ENCODE data around the gene FAIM2.

Gene FAIM2

GRCh38 chr12:49903700-49904423 lies at the start of gene FAIM2:
FAIM2 (minus strand) TSS chr12:49903900; CDS start chr12:49903792, 108 bp downstream.
- DNase-seq = peak; percentile 60

- no peak for DNase-seq
Measured at GRCh38 chr12:49953151-49953550, 49.5 kb upstream of the FAIM2 start.

GRCh38 chr12:49952391-49953055 lies 48.8 kb upstream of the FAIM2 start:
- no peak for DNase-seq

DNA sequence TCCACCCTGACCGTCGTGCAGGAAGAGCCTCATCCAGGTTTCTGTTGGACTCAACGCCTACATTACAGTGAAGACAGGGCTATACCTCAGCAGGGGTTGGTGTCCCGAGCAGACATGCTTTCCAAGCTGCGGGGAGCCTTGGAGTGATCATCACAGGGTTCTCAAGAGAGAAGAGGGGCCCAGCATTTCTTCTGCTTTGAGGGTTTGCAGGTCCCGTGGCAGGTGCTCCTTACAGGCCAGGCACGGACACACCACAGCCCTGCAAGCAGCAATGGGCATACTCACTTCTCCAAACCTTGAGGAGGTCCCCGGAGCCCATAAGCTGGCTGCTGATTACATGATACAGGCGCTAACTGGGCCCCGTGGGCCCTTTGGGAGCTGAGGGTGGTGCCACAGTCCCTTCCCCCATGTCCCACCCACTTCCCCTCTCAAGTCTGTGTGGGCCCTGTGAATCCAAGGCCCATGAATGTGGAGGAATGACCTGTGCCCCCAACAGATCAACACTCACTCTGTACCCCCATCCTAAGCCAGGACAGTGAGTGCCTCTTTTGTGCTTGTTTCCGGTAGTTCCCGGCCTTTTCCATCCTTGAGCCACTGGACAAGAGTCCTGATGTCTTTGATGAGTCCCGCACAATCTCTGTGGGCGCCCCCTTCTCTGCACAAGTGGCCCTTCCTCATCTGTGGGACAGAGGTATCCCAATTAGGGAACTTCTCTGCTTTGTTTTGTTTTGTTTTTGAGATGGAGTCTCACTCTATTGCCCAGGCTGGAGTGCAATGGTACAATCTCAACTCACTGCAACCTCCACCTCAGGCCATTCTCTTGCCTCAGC lies 47.9 kb upstream of the FAIM2 start:
- no peak for DNase-seq

DNA sequence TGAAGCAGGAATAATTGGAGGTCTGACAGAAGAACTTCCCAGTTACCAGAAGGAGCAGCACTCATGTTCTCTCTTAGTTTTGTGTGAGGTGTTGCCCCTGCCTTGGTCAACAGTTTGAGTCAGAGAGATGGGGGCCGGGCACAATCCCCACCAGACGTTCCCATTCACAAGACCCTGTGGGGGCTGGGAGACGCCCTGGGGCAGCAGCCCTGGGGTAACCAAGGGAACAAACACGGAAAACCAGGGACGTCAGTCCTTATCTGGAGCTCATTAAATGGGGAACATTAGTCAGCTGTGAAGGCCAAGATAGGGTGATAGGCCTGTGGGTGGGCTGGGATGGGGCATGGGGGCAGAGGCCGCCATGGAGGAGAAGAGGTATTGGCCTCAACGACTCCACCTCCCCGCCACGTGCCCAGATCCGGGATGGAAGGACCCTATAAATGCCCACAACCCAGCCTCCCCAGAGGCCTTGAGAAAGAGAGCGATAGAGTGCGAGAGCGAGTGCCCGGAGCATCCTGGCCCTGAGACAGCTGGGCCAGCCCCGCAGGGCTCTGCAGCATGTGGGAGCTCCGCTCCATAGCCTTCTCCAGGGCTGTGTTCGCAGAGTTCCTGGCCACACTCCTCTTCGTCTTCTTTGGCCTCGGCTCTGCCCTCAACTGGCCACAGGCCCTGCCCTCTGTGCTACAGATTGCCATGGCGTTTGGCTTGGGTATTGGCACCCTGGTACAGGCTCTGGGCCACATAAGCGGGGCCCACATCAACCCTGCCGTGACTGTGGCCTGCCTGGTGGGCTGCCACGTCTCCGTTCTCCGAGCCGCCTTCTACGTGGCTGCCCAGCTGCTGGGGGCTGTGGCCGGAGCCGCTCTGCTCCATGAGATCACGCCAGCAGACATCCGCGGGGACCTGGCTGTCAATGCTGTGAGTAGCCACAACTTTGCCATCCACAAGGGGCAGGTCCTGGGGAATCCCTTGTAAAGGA lies 46.9 kb upstream of the FAIM2 start, which contains the start of gene AQP2:
Gene AQP2, plus strand, starts transcription at position 465 of the 979 bp plus-strand sequence. Its CDS starts 94 bp downstream, at position 559.
- no peak for DNase-seq

DNA sequence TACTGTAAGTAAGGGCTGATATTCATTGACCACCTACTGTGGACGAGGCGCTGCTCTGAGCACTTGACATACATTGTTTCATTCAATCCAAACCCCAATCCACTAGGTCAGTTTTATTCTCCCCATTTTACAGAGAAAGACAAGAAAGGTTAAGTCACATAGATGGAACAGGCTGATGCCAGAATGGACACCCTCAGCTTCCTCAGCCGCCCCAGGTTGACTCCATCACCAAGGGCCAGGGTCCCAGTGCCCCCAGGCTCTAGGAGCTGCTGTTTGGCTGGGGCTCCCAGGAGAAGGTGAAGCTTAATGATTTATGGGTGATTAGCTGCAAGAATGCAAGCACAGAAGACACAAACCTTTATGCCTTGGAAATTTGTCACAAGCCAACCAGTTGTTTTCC lies 46.2 kb upstream of the FAIM2 start:
- DNase-seq = no peak

DNA sequence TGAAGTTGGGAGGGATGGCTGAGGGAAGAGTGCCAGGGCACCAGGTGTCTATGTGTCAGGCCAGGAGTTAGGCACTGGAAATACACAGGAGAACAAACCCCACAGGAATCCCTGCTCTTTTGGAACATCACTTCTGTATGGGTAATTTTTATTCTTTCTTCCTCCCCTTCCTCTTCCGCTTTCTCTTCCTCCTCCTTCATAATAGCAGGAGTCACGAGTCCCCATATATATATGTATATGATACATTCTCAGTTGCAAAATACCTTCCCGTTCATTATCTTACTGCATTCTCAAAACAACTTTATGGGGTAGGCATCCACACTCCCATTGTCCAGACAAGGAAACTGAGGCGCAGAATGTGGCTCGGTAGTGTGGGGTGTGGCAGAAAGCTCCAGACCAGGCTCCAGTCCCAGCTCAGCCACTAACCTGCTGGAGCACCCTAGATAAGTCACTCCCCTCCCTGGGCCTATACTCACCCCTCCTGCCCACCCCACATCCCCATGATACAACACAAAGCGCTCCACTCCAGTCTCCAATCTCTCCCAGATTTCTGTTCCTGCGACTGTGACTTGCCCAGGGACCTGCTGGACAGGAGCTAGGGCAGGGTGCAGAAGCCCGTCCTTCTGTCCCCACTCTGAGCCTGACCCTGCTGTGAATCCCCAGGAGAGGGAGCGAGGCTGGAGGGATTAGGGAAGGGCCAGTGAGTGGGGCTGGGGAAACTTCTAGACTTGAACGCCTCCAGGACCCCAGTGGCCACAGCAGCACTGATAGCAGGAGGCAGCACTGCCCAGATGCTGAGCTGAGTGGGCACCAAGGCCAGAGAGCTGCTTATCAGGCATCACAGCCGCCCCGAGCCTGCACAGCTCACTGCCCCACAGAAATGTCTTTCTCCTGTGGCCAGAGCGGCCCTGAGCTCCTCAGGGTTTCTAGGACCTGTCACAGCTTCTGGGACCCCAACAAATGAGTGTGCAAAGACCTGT lies 45.5 kb upstream of the FAIM2 start:
- DNase-seq = no peak

- no peak for DNase-seq
Measured at GRCh38 chr12:49947593-49948226, 44.0 kb upstream of the FAIM2 start.

DNA sequence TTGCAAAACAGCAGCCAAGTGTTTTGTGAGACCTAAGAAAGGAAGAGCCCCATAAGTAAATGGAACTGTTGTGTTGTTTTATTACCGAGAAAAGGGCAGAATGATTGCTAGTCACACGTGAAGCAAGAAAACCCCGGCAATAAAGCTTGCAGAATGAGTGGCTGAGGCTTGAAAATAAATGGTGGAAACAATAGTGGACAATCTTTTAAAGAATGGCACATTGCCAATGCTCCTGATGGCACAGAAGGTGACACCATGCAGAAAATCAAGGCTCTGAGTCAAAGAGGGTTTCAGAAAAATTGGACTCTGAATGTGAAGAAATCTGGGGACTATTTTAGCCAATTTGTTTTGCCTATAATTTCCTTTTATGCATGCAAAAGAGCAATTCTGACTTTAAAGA lies 42.8 kb upstream of the FAIM2 start:
- DNase-seq = no peak

- DNase-seq = peak; percentile 21
Measured at GRCh38 chr12:49946086-49946485, 42.4 kb upstream of the FAIM2 start.

GRCh38 chr12:49945394-49946080 lies 41.8 kb upstream of the FAIM2 start:
- peak; percentile 89 for DNase-seq

DNA sequence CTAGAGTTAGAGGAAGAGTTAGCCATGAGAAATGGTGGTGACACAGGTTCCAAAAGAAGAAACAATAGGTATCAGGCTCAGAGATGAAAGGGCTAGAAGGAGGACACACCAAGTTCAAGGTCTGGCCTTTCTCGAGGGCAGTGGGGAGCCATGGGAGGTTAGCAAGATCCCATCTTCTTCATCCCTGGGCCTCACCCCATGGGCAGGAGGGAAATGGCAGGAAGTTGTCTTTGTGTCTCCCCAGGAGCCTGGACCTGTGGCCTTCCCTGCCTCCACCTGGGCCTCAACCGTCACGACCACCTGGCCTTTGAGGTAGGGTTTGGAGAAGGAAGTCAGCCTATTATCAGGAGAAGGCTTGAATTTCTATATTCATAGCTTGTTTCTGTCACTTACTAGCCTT lies 41.0 kb upstream of the FAIM2 start:
- no peak for DNase-seq

- no peak for DNase-seq
Measured at GRCh38 chr12:49944046-49944445, 40.3 kb upstream of the FAIM2 start.

DNA sequence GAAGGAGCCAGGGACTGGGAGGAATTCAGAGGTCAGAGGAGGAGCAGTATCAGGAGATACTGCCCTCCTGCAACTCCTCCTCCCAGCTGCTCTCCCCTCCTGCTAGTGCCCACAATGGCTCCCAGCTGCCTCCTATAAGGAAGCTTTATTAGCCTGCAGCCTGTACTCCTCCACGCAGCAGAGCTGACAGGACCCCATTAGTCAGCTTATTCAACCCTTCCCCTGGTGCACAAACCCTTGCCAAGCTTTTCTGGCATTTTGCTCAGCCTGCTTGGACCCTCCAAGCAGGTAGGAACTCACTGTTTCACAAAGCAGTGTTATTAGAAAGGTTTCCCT lies 39.9 kb upstream of the FAIM2 start:
- no peak for DNase-seq

DNA sequence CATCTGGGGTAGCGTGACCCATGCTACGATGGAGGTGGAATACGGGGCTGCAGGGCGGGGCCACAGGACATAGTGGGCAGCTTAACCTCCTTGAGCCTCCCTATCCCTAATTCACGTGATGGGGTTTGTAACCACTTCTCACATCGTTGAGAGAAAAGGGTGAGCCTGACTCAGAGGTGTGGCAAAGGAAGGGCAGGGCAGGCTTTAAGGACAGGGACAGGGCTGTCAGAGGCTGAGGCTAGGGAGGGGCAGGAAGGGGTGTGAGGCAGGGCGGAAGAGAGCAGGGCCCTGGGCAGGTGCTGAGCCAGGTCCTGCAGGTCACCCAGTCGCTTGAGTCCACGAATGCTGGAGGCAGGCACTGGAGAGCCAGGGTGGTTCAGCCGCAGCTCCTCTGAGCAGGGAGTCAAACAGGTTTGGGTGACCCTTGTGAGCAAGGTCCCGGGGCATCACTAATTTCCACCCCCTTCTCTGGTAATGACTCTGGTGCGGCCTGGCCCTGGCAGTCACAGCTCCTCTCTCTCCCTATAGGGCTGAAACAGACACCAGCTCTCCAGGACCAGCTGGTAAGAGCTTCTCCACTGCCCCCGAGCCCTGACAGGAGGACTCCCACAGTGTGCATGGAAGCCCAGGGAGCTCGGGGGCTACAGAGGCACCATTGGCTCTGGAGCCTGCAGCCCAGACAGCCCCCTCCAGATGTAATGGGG lies 39.4 kb upstream of the FAIM2 start:
- DNase-seq = no peak

GRCh38 chr12:49942512-49942893 lies 38.8 kb upstream of the FAIM2 start:
- no peak for DNase-seq

GRCh38 chr12:49941556-49942511 lies 38.1 kb upstream of the FAIM2 start:
- DNase-seq = no peak

DNA sequence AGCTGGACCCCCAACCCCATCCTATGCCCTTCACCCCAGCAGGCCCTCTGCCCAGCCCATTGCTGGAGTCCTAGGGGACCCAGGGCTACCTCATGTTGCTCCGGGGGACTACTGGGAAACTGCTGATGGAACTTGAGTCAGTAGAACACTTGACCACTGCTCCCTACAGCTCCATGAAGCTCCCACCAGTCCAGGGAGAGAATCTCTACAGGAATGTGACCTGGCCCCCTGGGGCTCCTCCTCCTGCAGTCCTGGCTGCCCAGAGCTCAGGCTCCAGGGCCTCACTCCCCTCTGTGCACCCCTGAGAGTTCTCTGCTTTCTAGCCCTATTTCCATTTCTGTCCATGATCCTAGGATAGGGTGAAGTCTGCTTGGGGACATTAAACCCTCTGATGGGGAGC lies 36.0 kb upstream of the FAIM2 start:
- DNase-seq = no peak

Measured in CD4-positive, alpha-beta T cell treated with Interleukin-6 for 4 hours (primary cell).